DOHH2 (cell line): Measurements from ENCODE around the gene PGF.

Source experiments
- H3F3A ChIP-seq: fragments of 200-600 bp; sonication (generic), shearing (Covaris generic); 2 replicates; pipeline ENCODE4 v1.6.0; 2016; ENCODE audit warnings: antibody characterized with exemption, mild to moderate bottlenecking; ENCODE audit not compliant: control insufficient read depth, insufficient read depth
- H3K27ac ChIP-seq: fragments of 200-600 bp; sonication (generic); 2 replicates; pipeline ENCODE4 v1.5.1; 2014; ENCODE audit warnings: low read depth, mild to moderate bottlenecking, low read length, moderate library complexity
- H3K27me3 ChIP-seq: fragments of 200-600 bp; sonication (generic); 2 replicates; pipeline ENCODE4 v1.6.1; 2014; ENCODE audit warnings: mild to moderate bottlenecking, low read length, mixed read lengths; ENCODE audit not compliant: control insufficient read depth
- H3K36me3 ChIP-seq: fragments of 200-600 bp; sonication (generic); 2 replicates; pipeline ENCODE4 v1.6.1; 2014; ENCODE audit warnings: mild to moderate bottlenecking, low read length, moderate library complexity, mixed read lengths; ENCODE audit not compliant: control insufficient read depth
- H3K4me1 ChIP-seq: fragments of 200-600 bp; sonication (generic); 2 replicates; pipeline ENCODE4 v1.6.1; 2014; ENCODE audit warnings: mild to moderate bottlenecking, low read length, mixed read lengths; ENCODE audit not compliant: control insufficient read depth
- H3K4me2 ChIP-seq: fragments of 200-600 bp; sonication (generic); 2 replicates; pipeline ENCODE4 v1.6.0; 2014; ENCODE audit warnings: mild to moderate bottlenecking, low read length, moderate library complexity
- H3K4me3 ChIP-seq: fragments of 200-600 bp; sonication (generic); 2 replicates; pipeline ENCODE4 v1.5.1; 2014; ENCODE audit warnings: mild to moderate bottlenecking, low read length, mixed read lengths
- H3K79me2 ChIP-seq: fragments of 200-600 bp; sonication (generic); 2 replicates; pipeline ENCODE4 v1.6.1; 2014; ENCODE audit warnings: mild to moderate bottlenecking, low read length, mixed read lengths; ENCODE audit not compliant: control insufficient read depth
- H3K9me2 ChIP-seq: fragments of 200-600 bp; sonication (generic); replicated peaks from 2 replicates; pipeline ENCODE4 v1.6.1; 2014; ENCODE audit warnings: mild to moderate bottlenecking, low read length, mixed read lengths; ENCODE audit not compliant: control insufficient read depth
- H3K9me3 ChIP-seq: fragments of 200-600 bp; sonication (generic); 2 replicates; pipeline ENCODE4 v1.6.1; 2014; ENCODE audit warnings: antibody characterized with exemption, low read length, mixed read lengths; ENCODE audit not compliant: control insufficient read depth, insufficient read depth
- H4K20me1 ChIP-seq: fragments of 200-600 bp; sonication (generic); 2 replicates; pipeline ENCODE4 v1.6.0; 2014; ENCODE audit warnings: low read depth, mild to moderate bottlenecking, antibody characterized with exemption, low read length, moderate library complexity; ENCODE audit not compliant: control insufficient read depth, insufficient read depth
- CTCF ChIP-seq: fragments of 200-600 bp; sonication (generic); IDR thresholded peaks from one replicate; pipeline ENCODE4 v1.5.1; 2014; ENCODE audit warnings: antibody characterized with exemption, mild to moderate bottlenecking, low read depth, low read length; ENCODE audit not compliant: poor library complexity, severe bottlenecking
- EZH2phosphoT487 ChIP-seq: fragments of 200-600 bp; sonication (generic); IDR thresholded peaks from 2 replicates; pipeline ENCODE4 v1.6.1; 2017; ENCODE audit warnings: borderline replicate concordance, mild to moderate bottlenecking, antibody characterized with exemption, low read length, moderate library complexity, mixed read lengths

PGF gene

GRCh38 chr14:74952180-74952665 lies 3.2 kb downstream of the PGF start:
- no peak overlapping the region for H3K27ac ChIP-seq
- H3K9me2 ChIP-seq, result no peaks in the 10 kb centered on the region
- peaks cover 6% of the 10 kb centered on the region; the same call in 1 of the 2 replicates for H3K4me1 ChIP-seq
- H3K4me3 ChIP-seq, result no peak overlapping the region
- no peaks in the 10 kb centered on the region for H3K9me3 ChIP-seq
- H3K79me2 ChIP-seq, result no peaks in the 10 kb centered on the region
- H4K20me1 ChIP-seq, result no peaks in the 10 kb centered on the region
- H3K36me3 ChIP-seq, result no peaks in the 10 kb centered on the region
- H3F3A ChIP-seq, result no peaks in the 10 kb centered on the region
- H3K4me2 ChIP-seq, result no peak overlapping the region
- H3K27me3 ChIP-seq, result peaks cover 9% of the 10 kb centered on the region
- no peak for TF ChIP-seq EZH2phosphoT487
- no peak for TF ChIP-seq CTCF

- H3K4me3 ChIP-seq, result no peak overlapping the region
- H3K79me2 ChIP-seq, result no peaks in the 10 kb centered on the region
- no peaks in the 10 kb centered on the region for H3K36me3 ChIP-seq
- peaks cover 9% of the 10 kb centered on the region for H3K27me3 ChIP-seq
- H3K9me2 ChIP-seq, result no peaks in the 10 kb centered on the region
- H3K4me2 ChIP-seq, result no peak overlapping the region
- no peaks in the 10 kb centered on the region for H3K9me3 ChIP-seq
- TF ChIP-seq EZH2phosphoT487 (no peak), CTCF (no peak)
- no peaks in the 10 kb centered on the region for H3F3A ChIP-seq
- H4K20me1 ChIP-seq, result no peaks in the 10 kb centered on the region
- peaks cover 8% of the 10 kb centered on the region for H3K4me1 ChIP-seq
- H3K27ac ChIP-seq, result no peak overlapping the region
Measured at GRCh38 chr14:74951443-74952179, 3.8 kb downstream of the PGF start.

- H3K9me2 ChIP-seq, result no peaks in the 10 kb centered on the region
- H3K9me3 ChIP-seq, result no peaks in the 10 kb centered on the region
- peaks cover 14% of the 10 kb centered on the region for H3K4me1 ChIP-seq
- no peak overlapping the region for H3K4me3 ChIP-seq
- H4K20me1 ChIP-seq, result no peaks in the 10 kb centered on the region
- H3K27ac ChIP-seq, result no peak overlapping the region
- TF ChIP-seq EZH2phosphoT487 (no peak), CTCF (no peak)
- no peak overlapping the region for H3K4me2 ChIP-seq
- no peaks in the 10 kb centered on the region for H3K36me3 ChIP-seq
- H3K27me3 ChIP-seq, result peaks cover 9% of the 10 kb centered on the region
- no peaks in the 10 kb centered on the region for H3K79me2 ChIP-seq
- H3F3A ChIP-seq, result no peaks in the 10 kb centered on the region
Measured at GRCh38 chr14:74950795-74951442, 4.5 kb downstream of the PGF start.
